H1 (cell line): ENCODE measurements around the gene GZMM. TPM values are rescaled to one million over a fixed set of nuclear protein-coding genes. Genes with fewer than 3 reads are reported as not detected.

Experiments used
- CTCF ChIA-PET: fragments of 300-600 bp; sonication (Branson Sonifier 250); formaldehyde crosslinking; loops from one replicate; lab custom pipeline; 2021; ENCODE audit not compliant: partially characterized antibody; lab: Charles Lee
- POLR2A ChIA-PET: fragments of 300-600 bp; sonication (Branson Sonifier 250); formaldehyde crosslinking; loops from one replicate; lab custom pipeline; 2021; ENCODE audit warnings: inconsistent platforms; ENCODE audit not compliant: partially characterized antibody; lab: Charles Lee
- DNase-seq, 2 experiments: peaks; one replicate each; pipeline versions ENCODE4 v3.0.0 to v3.0.0-alpha.2; 2010 to 2022; ENCODE audit warnings: low spot score in 2 of 2, low read depth in 1 of 2, mixed read lengths in 1 of 2
- FAIRE-seq: peaks from 2 replicates; lab custom pipeline; 2011; peaks lifted over from hg19 to GRCh38; lab: Jason Lieb, UNC
- H2AFZ ChIP-seq: 2 replicates; pipeline ENCODE4 v1.8.1; 2012; ENCODE audit warnings: low read length, inconsistent platforms
- H2AK5ac ChIP-seq: 2 replicates; pipeline ENCODE4 v1.6.1; 2013; ENCODE audit warnings: low read depth, low read length
- H2BK120ac ChIP-seq: replicated peaks from 2 replicates; pipeline ENCODE3; 2013; ENCODE audit warnings: low read depth, low read length, inconsistent platforms
- H2BK12ac ChIP-seq: 2 replicates; pipeline ENCODE4 v1.6.1; 2013; ENCODE audit warnings: low read depth, low read length
- H2BK15ac ChIP-seq: 2 replicates; pipeline ENCODE4 v1.6.1; 2013; ENCODE audit warnings: low read length
- H2BK20ac ChIP-seq: 2 replicates; pipeline ENCODE4 v1.6.1; 2013; ENCODE audit warnings: low read length
- H2BK5ac ChIP-seq: 2 replicates; pipeline ENCODE4 v1.6.1; 2013; ENCODE audit warnings: low read depth, low read length
- H3K14ac ChIP-seq: 2 replicates; pipeline ENCODE4 v1.6.1; 2013; ENCODE audit warnings: inconsistent platforms; ENCODE audit not compliant: insufficient read length
- H3K18ac ChIP-seq: 2 replicates; pipeline ENCODE4 v1.6.1; 2013; ENCODE audit warnings: low read length; ENCODE audit errors: extremely low read depth
- H3K23ac ChIP-seq: 2 replicates; pipeline ENCODE4 v1.6.1; 2013; ENCODE audit warnings: inconsistent platforms; ENCODE audit not compliant: insufficient read length
- H3K23me2 ChIP-seq: 2 replicates; pipeline ENCODE4 v1.6.1; 2013; ENCODE audit warnings: low read depth, low read length
- H3K27ac ChIP-seq: 2 replicates; pipeline ENCODE4 v1.6.1; 2011; ENCODE audit warnings: low read depth, low read length, inconsistent platforms
- H3K27me3 ChIP-seq, 4 experiments: replicated peaks in 1 of 4; 1 replicate in 1 of 4; 2 replicates in 3 of 4; pipeline versions ENCODE4 v1.6.1 to v1.8.1; 2011 to 2013; ENCODE audit warnings: low read length in 3 of 4, mild to moderate bottlenecking in 3 of 4, inconsistent platforms in 2 of 4, mixed read lengths in 2 of 4, moderate library complexity in 1 of 4; ENCODE audit not compliant: control insufficient read depth in 3 of 4, insufficient read depth in 3 of 4; ENCODE audit errors: extremely low read depth in 1 of 4
- H3K36me3 ChIP-seq, 4 experiments: 2 replicates each; pipeline versions ENCODE4 v1.6.1 to v1.8.1; 2011 to 2013; ENCODE audit warnings: mild to moderate bottlenecking in 4 of 4, low read length in 3 of 4, moderate library complexity in 2 of 4, control low read depth in 1 of 4, inconsistent platforms in 1 of 4; ENCODE audit not compliant: insufficient read depth in 4 of 4, control insufficient read depth in 2 of 4
- H3K4ac ChIP-seq: replicated peaks from 2 replicates; pipeline ENCODE3; 2013; ENCODE audit warnings: low read length, low read depth, mixed read lengths, inconsistent platforms; ENCODE audit not compliant: insufficient read length
- H3K4me1 ChIP-seq, 4 experiments: replicated peaks in 1 of 4; 1 replicate in 1 of 4; 2 replicates in 3 of 4; pipeline versions ENCODE4 v1.6.1 to v1.8.1; 2011 to 2013; ENCODE audit warnings: low read length in 3 of 4, inconsistent platforms in 2 of 4, mixed read lengths in 1 of 4; ENCODE audit not compliant: insufficient read depth in 4 of 4, control insufficient read depth in 3 of 4
- H3K4me2 ChIP-seq, 2 experiments: 2 replicates each; pipeline versions ENCODE4 v1.6.1 to v1.8.1; 2011 to 2013; ENCODE audit warnings: low read depth in 2 of 2, low read length in 2 of 2, control low read depth in 1 of 2, inconsistent platforms in 1 of 2, mild to moderate bottlenecking in 1 of 2; ENCODE audit not compliant: insufficient read depth in 1 of 2
- H3K4me3 ChIP-seq, 4 experiments: fragments of 200-600, 300-600 bp in 1 of 4; sonication (generic), shearing (Covaris generic), sonication (Bioruptor Twin) in 1 of 4; 2 replicates each; pipeline versions ENCODE4 v1.5.1 to v1.8.1; 2011 to 2016; ENCODE audit warnings: low read length in 4 of 4, low read depth in 3 of 4, control low read depth in 2 of 4, inconsistent platforms in 2 of 4, mild to moderate bottlenecking in 2 of 4, mixed read lengths in 1 of 4, moderate library complexity in 1 of 4; ENCODE audit not compliant: insufficient read depth in 2 of 4; ENCODE audit errors: extremely low read depth in 1 of 4
- H3K56ac ChIP-seq: replicated peaks from 2 replicates; pipeline ENCODE3; 2013; ENCODE audit warnings: low read depth, mild to moderate bottlenecking, mixed read lengths, low read length, inconsistent platforms; ENCODE audit not compliant: insufficient read length
- H3K79me1 ChIP-seq: 2 replicates; pipeline ENCODE4 v1.6.1; 2013; ENCODE audit warnings: low read depth, low read length, control low read depth
- H3K79me2 ChIP-seq, 2 experiments: 2 replicates each; pipeline versions ENCODE4 v1.6.1 to v1.8.1; 2012 to 2013; ENCODE audit warnings: low read length in 2 of 2, mild to moderate bottlenecking in 2 of 2, inconsistent platforms in 1 of 2; ENCODE audit not compliant: insufficient read depth in 2 of 2, control insufficient read depth in 1 of 2
- H3K9ac ChIP-seq, 4 experiments: replicated peaks in 1 of 4; 1 replicate in 1 of 4; 2 replicates in 3 of 4; pipeline versions ENCODE4 v1.6.1 to v1.8.1; 2011 to 2013; ENCODE audit warnings: low read depth in 3 of 4, low read length in 3 of 4, control low read depth in 2 of 4, mild to moderate bottlenecking in 2 of 4, moderate library complexity in 2 of 4, inconsistent platforms in 1 of 4; ENCODE audit errors: extremely low read depth in 1 of 4
- H3K9me3 ChIP-seq, 2 experiments: 2 replicates each; pipeline versions ENCODE4 v1.6.1 to v1.8.1; 2012 to 2013; ENCODE audit warnings: mild to moderate bottlenecking in 2 of 2, moderate library complexity in 2 of 2, control low read depth in 1 of 2, inconsistent platforms in 1 of 2, low read depth in 1 of 2, low read length in 1 of 2, mixed read lengths in 1 of 2; ENCODE audit not compliant: insufficient read depth in 2 of 2
- H4K20me1 ChIP-seq, 2 experiments: replicated peaks in 1 of 2; 2 replicates each; pipeline versions ENCODE3 to v1.8.1; 2011 to 2013; ENCODE audit warnings: inconsistent platforms in 2 of 2, low read length in 2 of 2, mild to moderate bottlenecking in 1 of 2; ENCODE audit not compliant: insufficient read depth in 2 of 2, control insufficient read depth in 1 of 2
- H4K5ac ChIP-seq: 2 replicates; pipeline ENCODE4 v1.6.1; 2013; ENCODE audit warnings: low read length, low read depth, mixed read lengths, inconsistent platforms; ENCODE audit not compliant: insufficient read length
- H4K8ac ChIP-seq: 2 replicates; pipeline ENCODE4 v1.8.0; 2013; ENCODE audit warnings: mild to moderate bottlenecking, moderate library complexity, low read length, inconsistent platforms; ENCODE audit not compliant: insufficient read depth; ENCODE audit errors: extremely low read depth
- H4K91ac ChIP-seq: replicated peaks from 2 replicates; pipeline ENCODE3; 2013; ENCODE audit warnings: low read length, mixed read lengths, inconsistent platforms; ENCODE audit not compliant: insufficient read length
- BACH1 ChIP-seq: IDR thresholded peaks from 2 replicates; pipeline ENCODE4 v1.6.1; 2012; ENCODE audit warnings: low read length, improper control_type of control experiment
- MAFK ChIP-seq: IDR thresholded peaks from 2 replicates; pipeline ENCODE4 v1.6.1; 2012; ENCODE audit warnings: low read depth, mild to moderate bottlenecking, improper control_type of control experiment, low read length
- RBBP5 ChIP-seq: IDR thresholded peaks from 2 replicates; pipeline ENCODE4 v1.7.1; 2012; ENCODE audit warnings: low read depth, mild to moderate bottlenecking, inconsistent platforms, low read length, moderate library complexity, borderline replicate concordance
- WGBS, 2 experiments: shearing (Covaris generic) in 1 of 2; methylation state at CpG; one replicate each; pipeline versions ENCODE4 v1.1.6 to v1.1.7; 2013 to 2015; ENCODE audit warnings: low lambda C conversion rate in 2 of 2, mixed read lengths in 2 of 2, inconsistent platforms in 1 of 2, low coverage in 1 of 2, missing lambda C conversion rate in 1 of 2; ENCODE audit not compliant: insufficient replicate concordance in 2 of 2, insufficient coverage in 1 of 2, insufficient read length in 1 of 2; ENCODE audit errors: extremely low coverage in 1 of 2, missing lambda C conversion rate in 1 of 2; 5-methylcytosine and 5-hydroxymethylcytosine counted together
- polyA plus RNA-seq, 7 experiments: library from polyadenylated mRNA; depleted of rRNA in 3 of 7; stranded (reverse) in 5 of 7; unstranded in 2 of 7; fragments of >200 nt in 5 of 7; fragments of 200-250 nt in 2 of 7; gene quantifications; 1 replicate in 5 of 7; 2 replicates in 1 of 7; 4 replicates in 1 of 7; pipeline versions ENCODE4 v1.2.1 to v1.2.3, GENCODE V29; 2011 to 2013; ENCODE audit warnings: missing spikeins in 2 of 7, mixed read lengths in 2 of 7
- total RNA-seq: library from RNA; stranded (reverse); fragmentation: NEBNext Ultra II Directional; extraction: Animal tissue kit (Norgen Biotek cat#: 25700); gene quantifications from 2 replicates; pipeline ENCODE4 v1.2.1, GENCODE V29; 2021
- TF ChIP-seq, protein P1 (sequence below), 3 experiments: IDR thresholded peaks; 1 replicate in 2 of 3; 2 replicates in 1 of 3; pipeline versions ENCODE4 v1.5.1 to v1.6.1; 2011; ENCODE audit warnings: low read length in 3 of 3, mild to moderate bottlenecking in 3 of 3, inconsistent platforms in 2 of 3, low read depth in 1 of 3, moderate library complexity in 1 of 3; ENCODE audit not compliant: insufficient read depth in 1 of 3; ENCODE audit errors: control extremely low read depth in 1 of 3

The GZMM gene
- total and polyA plus RNA-seq, 2 of the 8 experiments (the other 6 are each of a cell fraction or from before 2014, with no cell fraction given) = 0.09 to 0.32 TPM

DNA sequence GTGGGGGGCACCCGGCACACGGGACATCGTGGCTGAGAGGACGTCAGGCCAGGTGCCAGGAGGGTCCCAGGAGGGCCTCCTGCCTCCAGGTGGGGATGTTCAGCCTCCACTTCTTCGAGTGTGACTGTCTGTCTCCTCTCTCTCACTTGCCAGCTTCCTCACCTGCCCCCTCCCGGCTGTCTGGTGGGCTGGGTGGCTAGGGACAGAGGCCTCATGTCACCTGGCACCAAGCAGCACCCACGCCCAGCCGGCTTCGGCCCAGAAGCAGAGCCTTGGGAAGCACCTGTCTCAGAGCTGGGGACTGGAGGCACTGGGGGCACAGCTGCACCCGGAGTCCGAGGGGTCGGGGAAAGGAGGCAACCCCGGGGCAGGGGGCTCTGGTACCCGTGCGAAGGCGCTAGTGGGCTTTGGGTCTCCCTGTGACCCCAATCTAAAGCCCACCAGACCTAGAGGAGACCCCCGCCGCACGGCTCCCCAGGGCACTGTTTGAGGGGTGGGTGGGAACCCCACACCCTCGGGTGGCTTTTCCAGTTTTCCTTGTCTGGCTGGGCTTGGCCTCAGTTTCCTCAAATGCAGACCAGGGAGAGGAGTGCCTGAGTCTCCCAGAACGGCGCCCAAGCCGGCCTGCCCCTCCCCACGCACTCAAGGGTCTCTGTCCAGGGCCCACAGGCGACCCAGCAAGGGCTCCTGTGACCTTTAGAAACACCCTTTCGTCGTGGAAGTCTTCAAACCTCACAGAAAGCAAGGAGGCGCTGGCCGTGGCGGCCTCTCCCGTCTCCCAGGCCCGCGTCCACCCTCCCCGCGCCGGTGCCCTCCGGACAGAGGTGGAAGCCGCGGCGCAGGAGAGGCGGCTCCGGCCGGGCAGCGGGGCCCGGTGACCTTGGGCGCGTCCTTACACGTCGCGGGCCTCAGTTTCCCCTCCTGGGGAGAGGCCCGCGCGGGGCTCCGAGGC, 45.2 kb downstream of the GZMM start:
- H3K4me3 ChIP-seq = peak overlapping the region; percentile 1 to 57 (median 18); a peak in 5 of 8 replicates
- no peak overlapping the region for H3K9ac ChIP-seq

More for the DNA sequence above, 45.2 kb downstream of the GZMM start:
- ChIA-PET CTCF (interaction anchor here (0.6 to 2.3 kb wide), 9 partner anchors 11 to 78 kb away, joined by 3 to 12 read pairs (median 4); no protein-coding TSS in a partner anchor), POLR2A (interaction anchor here (1.2 to 6.3 kb wide), 5 partner anchors 12 to 86 kb away, joined by 3 to 78 read pairs (median 4); partner anchors contain the start of gene BSG)
- H3K27ac ChIP-seq = no peak overlapping the region
- no peak for FAIRE-seq
- H3K79me1 ChIP-seq = no peaks in the 10 kb centered on the region
- no peak overlapping the region for H3K18ac ChIP-seq
- H3K4me1 ChIP-seq = peaks cover 0 to 6% (median 2%) of the 10 kb centered on the region in 4 experiments; a peak in 3 of 7 replicates
- peaks cover 8 to 16% of the 10 kb centered on the region in 2 experiments for H4K20me1 ChIP-seq
- no peak overlapping the region for H2BK5ac ChIP-seq
- no peak overlapping the region for H3K23ac ChIP-seq
- H3K23me2 ChIP-seq = peaks cover 3% of the 10 kb centered on the region; the same call in 1 of the 2 replicates
- 40% methylated on average over 44 of the region's 54 CpGs; no CpG with 5 or more reads in 1 of the 2 experiments for WGBS, 2 experiments
- peaks cover 0 to 4% (median 0%) of the 10 kb centered on the region in 4 experiments; a peak in 1 of 8 replicates for H3K36me3 ChIP-seq
- DNase-seq = no peak
- no peak overlapping the region for H2BK15ac ChIP-seq
- no peak for TF ChIP-seq MAFK
- TF ChIP-seq, protein P1, sequence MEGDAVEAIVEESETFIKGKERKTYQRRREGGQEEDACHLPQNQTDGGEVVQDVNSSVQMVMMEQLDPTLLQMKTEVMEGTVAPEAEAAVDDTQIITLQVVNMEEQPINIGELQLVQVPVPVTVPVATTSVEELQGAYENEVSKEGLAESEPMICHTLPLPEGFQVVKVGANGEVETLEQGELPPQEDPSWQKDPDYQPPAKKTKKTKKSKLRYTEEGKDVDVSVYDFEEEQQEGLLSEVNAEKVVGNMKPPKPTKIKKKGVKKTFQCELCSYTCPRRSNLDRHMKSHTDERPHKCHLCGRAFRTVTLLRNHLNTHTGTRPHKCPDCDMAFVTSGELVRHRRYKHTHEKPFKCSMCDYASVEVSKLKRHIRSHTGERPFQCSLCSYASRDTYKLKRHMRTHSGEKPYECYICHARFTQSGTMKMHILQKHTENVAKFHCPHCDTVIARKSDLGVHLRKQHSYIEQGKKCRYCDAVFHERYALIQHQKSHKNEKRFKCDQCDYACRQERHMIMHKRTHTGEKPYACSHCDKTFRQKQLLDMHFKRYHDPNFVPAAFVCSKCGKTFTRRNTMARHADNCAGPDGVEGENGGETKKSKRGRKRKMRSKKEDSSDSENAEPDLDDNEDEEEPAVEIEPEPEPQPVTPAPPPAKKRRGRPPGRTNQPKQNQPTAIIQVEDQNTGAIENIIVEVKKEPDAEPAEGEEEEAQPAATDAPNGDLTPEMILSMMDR (IDR thresholded peaks at IDR 0.05; ENCODE audit: control extremely low read depth in 1 of 3, insufficient read depth in 1 of 3, low read depth in 1 of 3, low read length in 3 of 3) = peak in 1 of 3 experiments; percentile 18; a peak in 1 of 4 replicates
- TF ChIP-seq RBBP5 = no peak
- TF ChIP-seq BACH1 = no peak
- H4K8ac ChIP-seq = peak overlapping the region; percentile 51; the same call in 1 of the 2 replicates
- no peaks in the 10 kb centered on the region for H3K79me2 ChIP-seq
- H3K56ac ChIP-seq = no peak overlapping the region
- no peak overlapping the region for H2AK5ac ChIP-seq
- H2BK12ac ChIP-seq = no peak overlapping the region; the same call in 1 of the 2 replicates
- H4K5ac ChIP-seq = no peak overlapping the region
- peaks cover 23 to 39% (median 31%) of the 10 kb centered on the region in 4 experiments for H3K27me3 ChIP-seq
- H2BK20ac ChIP-seq = no peak overlapping the region
- H3K14ac ChIP-seq = no peak overlapping the region
- no peak overlapping the region for H4K91ac ChIP-seq
- no peak overlapping the region for H2BK120ac ChIP-seq
- H2AFZ ChIP-seq = no peak overlapping the region
- peak overlapping the region; percentile 24 to 57; a peak in 3 of 4 replicates for H3K4me2 ChIP-seq
- H3K9me3 ChIP-seq = no peaks in the 10 kb centered on the region
- H3K4ac ChIP-seq = no peak overlapping the region
